ENCODE data around the gene NTF4.
"Not testable (repeated sequence)": the region's sequence is repeated elsewhere in the genome, so short reads cannot be mapped to it uniquely, and the experiment has no call there.

NTF4 gene

DNA sequence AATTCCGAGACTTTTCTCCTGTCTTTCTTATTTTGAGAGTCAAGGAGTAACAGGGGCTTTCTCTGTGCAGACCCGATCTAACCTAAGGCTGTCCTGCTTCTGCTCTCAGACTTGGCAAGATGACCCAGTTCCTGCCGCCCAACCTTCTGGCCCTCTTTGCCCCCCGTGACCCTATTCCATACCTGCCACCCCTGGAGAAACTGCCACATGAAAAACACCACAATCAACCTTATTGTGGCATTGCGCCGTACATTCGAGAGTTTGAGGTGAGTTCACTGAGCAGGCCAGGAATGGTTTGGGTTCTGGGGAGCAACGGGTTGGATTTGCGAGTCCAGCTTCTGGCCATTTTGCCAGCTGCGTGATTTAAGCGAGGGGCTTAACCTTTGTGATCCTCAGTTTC, 21.7 kb upstream of the NTF4 start:
- no peak for FAIRE-seq

DNA sequence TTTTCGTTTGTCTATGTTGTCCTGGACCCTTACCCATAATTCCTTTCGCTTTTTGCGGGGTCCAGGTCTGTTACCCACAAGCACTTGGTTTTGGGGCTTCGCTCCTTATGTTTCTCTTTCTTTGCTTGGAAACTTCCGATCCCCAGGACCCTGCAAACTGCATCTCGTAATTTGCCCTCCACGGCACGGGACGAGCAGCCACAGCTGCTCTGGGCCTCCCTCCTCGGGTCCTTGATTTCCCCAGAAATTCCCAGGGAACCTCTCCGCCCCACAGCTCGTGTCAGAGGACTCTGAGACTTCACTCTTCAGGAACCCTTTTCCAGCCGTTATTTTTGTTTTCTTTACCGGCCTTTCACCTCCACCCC, 21.2 kb upstream of the NTF4 start:
- FAIRE-seq, result no peak

DNA sequence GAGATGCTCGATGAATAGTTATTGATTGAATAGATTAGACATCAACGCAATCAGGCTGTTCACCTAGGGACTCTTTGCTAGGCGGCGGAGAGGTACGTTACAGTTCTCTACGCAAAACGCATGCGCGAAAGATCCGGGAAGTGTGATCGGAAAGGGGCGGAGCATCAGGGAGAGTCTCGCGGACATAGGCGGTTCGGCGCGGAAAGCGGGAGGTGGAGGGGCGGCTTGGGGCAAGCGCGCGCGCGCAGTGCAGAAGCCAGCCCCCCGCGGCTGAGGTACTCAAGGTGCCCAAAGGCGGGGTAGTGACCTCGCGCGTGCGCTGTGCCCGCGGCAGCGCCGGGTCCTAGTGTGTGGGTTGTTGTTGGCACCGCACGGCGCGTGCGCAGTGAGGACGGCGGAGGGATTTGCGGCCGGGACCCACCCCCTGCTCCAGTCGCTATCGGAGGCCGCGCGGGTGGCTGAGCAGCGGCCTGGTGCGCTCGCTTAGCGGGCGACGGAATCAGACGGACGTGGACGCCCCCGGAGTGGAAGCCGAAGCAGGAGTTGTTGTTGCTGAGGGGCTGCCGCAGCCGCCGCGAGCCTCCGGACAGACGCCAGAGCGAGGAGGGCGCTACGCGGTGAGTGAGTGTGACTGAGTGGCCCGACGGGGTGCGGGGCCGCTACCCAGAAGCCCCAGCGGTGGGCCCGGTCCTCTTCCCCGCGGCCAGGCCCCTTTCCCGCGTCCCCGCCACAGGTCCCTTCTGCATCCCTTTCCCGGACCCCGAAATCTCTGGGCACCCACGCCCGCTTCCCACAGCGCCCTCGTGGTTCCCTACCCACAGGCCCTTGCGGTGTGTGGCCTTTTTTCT, 20.6 kb upstream of the NTF4 start, which contains the start of gene SNRNP70:
TSS of gene SNRNP70 (plus strand) at position 432 of the 848 bp plus-strand sequence. CDS start 964 bp downstream, outside the sequence.
- peak; percentile 91 for FAIRE-seq

DNA sequence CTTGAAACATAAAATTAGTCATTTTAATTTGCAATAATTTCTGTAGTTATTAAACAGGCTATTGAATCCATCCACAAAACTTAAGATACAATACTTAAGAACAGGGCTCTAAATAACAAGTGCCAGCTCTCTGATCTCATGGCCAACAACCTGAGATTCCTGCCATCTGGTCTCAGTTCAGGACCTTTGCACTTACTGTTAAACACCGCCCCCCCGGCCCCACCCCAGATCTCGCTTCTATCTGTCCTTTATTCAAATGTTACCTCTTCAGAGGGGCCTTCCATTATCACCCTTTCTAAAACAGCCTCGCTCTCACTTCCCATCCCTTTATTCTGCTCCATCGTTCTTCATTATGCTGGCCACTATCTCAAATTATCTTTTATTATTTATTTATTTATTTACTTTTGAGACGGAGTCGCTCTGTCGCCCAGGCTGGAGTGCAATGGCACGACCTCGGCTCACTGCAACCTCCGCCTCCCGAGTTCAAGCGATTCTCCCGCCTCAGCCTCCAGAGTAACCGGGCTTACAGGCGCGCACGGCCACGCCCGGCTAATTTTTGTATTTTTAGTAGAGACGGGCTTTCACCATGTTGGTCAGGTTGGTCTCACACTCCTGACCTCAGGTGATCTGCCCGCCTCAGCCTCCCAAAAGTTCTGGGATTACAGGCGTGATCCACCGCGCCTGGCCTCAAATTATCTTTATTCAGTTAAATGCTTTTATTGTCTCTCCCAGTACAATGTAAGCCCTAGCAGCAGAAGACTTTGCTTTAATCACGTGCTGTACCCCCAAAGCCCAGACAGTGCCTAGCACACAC, 19.8 kb upstream of the NTF4 start:
- no peak for FAIRE-seq

DNA sequence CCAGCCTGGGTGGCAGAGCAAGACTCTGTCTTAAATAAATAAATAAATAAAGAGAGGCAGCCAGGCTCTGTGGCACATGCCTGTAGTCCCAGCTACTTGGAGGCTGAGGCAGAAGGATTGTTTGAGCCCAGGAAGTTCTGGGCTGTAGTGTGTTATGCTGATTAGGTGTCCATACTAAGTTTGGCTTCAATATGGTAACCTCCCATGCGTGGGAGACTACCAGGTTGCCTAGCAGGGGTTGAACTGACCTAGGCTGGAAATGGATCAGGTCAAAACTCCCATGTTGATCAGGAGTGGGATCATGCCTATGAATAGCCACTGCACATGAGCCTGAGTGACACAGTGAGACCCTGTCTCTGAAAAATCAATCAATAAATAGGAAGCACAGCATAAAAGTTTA, 16.7 kb upstream of the NTF4 start:
- no peak for FAIRE-seq

DNA sequence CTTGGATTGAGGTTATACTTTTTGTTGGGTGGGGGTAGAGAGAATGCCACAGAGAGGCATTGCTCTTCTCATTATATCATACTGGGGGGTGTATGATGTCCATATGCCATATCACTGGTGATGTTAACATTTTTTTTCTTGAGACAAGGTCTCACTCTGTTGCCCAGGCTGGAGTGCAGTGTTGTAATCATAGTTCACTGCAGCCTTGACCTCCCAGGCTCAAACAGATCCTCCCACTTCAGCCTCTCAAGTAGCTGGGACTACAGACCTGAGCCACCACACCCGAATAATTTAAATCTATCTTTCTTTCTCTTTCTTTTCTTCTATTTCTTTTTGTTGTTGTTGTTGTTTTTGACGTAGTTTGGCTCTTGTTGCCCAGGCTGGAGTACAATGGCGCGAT, 15.8 kb upstream of the NTF4 start:
- no peak for FAIRE-seq

DNA sequence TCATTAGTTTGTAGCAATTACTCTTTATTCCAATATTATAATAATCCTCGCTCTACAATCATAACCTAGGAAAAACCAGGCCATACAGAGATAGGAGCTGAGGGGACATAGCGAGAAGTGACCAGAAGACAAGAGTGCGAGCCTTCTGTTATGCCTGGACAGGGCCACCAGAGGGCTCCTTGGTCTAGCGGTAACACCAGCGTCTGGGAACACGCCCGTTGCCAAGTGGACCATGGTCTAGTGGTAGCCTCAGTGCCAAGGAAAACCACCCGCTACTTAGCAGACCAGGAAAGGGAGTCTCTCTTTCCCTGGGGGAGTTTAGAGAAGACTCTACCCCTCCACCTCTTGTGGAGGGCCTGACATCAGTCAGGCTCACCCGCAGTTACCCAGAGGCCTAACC, 10.3 kb upstream of the NTF4 start:
- FAIRE-seq, result not testable (repeated sequence)

DNA sequence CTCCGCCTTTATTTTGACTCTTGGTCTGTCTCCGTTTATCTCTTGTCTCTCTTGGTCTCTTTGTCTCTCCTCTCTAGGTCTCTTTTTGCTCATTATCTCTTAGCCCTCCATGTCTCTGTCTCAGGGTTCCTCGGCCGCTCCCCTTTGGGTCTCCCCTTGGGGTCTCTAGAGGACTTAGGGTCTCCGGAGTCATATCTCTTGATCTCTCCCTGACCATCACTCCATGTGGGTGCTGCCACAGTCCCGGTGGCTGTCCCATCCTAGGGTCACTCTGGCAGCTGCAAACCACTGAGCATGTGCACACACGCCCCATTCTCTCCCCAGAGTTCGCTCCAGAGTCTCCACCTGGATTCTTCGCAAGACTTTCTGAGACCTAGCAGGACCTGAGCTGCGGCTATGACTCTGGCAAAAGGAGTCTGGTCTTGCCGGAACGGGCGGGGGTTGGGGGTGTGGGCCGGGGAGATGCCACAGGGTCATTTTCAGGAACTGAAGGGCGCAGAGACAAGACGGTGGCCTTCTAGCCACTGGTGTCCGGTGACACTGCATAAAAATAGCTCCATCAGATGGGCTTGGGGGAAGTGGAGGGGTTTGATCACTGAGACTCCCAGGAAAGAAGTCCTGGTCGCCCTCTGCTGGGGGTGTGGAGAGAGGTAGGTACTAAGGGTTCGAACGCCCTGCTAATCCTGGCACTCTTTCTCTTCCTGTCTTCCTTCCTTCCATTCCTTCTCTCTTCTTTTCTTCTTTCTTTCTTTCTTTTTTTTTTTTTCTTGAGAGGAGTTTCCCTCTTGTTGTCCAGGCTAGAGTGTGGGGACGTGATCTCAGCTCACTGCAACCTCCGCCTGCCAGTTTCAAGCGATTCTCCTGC, 9.1 kb upstream of the NTF4 start:
- FAIRE-seq, result no peak

DNA sequence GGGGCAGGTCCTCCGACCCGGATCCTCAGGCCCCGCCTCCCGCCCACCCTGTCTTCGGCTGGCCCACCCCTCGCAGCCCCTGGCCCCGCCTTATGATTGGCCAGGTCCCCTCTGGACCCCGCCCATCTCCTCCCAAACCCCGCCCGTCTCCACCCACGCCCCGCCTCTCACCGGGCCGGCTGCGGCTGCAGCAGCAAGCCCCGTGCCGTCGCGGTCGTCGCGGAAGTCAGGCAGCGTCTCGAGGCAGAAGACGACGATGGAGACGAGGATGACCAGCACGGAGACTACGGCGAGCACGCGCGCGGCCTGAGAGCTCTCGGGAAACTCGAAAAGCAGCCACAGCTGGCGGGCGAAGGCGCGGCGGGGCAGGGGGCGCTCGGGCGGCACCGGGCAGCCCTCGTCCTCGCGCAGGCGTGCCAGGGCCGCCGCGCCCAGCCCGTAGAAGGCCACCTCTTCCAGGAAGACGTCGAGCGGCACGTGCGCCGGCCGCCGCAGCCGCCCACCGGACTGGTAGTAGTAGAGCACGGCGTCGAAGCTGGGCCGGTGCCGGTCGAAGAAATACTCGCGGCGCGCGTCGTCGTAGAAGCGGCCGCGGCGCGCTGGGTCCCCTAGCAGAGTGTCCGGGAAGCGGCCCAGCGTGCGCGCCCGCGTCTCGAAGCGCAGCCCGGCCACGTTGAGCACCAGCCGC, 7.4 kb upstream of the NTF4 start:
- no peak for FAIRE-seq

DNA sequence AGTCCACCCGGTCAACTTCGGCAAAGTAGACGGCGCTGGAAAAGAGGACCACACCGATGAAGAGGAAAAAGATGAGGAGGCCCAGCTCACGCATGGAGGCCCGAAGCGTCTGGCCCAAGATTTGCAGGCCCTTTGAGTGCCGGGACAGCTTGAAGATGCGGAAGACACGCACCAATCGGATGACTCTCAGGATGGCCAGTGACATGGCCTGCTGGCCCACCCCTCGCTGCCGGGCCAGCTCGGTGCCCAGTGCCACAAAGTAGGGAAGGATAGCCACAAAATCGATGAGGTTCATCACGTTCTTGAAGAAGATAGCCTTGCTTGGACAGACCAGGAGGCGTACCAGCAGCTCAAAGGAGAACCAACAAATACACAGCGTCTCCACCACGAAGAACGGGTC, 5.8 kb upstream of the NTF4 start:
- FAIRE-seq, result no peak

DNA sequence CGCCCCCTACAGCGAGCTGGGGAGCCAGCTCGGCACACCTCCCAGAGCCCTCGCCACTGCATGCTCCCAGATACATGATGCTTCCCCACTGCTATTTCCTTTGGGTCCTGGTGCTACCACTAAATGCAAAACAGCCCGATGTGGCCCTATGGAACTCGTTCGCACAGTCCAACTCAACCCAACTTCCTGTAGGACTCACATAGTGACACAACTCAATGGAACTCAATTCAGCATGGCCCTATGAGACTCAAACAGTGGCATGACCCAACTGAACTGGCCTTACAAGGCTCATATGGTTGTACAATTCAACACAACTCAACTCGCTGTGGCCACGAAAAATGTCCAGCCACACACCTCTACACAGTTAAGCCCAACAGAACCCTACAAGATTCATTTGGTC, 4.4 kb upstream of the NTF4 start:
- no peak for FAIRE-seq

DNA sequence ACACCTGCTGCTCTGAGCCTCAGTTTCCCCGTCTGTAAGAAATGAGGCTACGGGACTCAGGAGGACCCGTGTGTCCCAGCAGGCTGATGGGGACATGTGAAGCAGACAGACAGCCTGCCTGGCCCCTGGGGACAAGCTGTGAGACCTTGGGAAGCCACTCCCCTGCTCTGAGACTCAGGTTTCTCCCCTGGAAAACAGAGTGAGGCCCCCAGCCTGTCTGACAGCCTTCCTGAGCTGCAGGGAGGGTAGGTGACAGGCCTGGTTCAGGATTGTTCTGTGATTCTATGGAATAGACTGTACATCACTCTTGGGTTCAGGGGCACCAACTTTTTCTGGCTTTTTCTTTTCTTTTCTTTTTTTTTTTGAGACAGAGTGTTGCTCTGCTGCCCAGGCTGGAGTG, 2.9 kb upstream of the NTF4 start:
- no peak for FAIRE-seq

DNA sequence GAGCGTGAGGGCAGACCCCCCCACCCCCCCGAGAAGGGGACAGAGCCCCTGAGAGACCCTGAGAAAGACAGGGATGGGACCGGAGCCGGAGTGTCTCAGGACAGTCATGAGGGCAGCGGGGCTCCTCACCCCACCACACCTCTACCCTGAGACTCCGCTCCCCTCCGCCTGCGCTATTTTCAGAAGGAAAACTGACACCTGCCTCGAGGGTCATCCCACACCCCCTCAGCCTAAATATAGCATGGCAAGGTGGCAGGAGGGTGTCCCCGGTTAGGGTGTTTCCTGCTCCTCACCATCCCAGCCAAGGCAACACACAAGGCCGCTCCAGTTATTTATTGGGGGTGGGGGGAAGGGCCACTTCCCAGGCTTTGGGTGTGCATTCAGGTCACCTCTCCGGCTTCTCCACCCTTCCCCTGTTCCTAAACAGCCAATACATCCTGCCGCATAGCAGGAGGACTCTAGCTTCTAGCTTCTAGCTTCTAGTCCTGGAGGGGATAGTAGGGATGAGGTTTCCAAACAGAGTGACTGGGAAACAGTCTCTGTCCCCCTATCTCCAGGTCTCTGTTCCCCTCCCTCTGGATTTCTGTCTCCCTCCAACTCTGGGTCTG, 1.4 kb upstream of the NTF4 start:
- FAIRE-seq, result no peak

DNA sequence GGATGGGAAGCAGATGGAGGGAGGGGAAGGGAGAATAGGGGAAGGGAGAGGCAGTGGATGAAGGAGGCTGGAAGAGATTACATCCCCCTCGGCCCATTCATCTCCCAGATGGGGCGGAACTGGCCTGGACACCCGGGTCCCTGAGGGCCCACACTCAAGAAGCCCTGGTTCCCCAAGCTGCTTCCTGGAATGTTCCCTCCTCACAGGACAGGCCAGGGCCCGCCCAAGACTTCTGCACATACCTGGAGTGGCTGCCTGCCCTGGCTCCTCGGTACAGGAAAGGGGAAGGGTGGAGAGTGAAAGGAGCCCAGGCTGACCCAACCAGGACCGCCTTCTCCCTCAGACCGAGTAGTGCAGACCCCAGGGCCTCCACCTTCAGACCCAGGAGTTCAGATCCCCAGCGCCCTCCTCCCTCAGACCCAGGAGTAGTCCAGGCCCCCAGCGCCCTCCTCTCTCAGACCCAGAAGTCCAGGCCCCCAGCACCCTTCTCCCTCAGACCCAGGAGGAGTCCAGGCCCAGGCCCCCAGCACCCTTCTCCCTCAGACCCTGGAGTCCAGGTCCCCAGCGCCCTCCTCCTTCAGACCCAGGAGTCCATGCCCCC, 489 bp downstream of the NTF4 start:
- FAIRE-seq, result no peak

DNA sequence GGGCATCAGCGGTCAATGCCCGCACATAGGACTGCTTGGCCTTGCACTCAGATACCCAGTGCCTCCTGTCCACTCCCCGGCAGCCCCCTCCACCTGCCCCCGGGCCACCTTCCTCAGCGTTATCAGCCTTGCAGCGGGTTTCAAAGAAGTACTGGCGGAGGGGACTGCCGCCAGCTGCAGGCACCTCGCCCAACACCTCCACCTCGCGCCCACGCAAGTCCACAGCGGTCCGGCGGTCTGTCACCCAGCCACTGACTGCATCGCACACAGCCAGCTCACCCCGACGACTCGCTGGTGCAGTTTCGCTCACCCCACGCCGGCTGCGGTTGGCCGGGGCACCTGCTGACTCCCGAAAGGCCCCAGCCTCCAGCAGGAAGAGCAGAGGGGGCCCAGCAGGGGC, 3.2 kb downstream of the NTF4 start:
- no peak for FAIRE-seq

DNA sequence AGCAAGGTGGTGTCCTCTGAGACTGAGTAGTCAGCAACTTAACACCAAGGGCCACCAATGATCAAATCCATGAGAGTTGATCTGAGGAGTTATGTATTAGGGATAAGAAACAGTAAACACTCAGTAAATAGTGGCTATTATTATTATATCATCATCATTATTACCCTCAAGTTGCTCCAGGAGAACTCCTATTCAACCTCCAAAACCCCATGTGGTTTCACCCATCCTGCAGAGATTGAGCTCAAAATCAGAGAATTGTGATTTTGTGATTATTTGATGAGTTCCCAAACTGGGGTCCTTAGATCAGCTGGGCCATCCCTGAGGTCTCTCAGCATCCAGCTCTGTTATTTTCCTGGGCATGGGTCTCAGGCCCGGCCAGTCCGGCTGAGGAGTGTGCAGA, 3.6 kb downstream of the NTF4 start:
- no peak for FAIRE-seq

DNA sequence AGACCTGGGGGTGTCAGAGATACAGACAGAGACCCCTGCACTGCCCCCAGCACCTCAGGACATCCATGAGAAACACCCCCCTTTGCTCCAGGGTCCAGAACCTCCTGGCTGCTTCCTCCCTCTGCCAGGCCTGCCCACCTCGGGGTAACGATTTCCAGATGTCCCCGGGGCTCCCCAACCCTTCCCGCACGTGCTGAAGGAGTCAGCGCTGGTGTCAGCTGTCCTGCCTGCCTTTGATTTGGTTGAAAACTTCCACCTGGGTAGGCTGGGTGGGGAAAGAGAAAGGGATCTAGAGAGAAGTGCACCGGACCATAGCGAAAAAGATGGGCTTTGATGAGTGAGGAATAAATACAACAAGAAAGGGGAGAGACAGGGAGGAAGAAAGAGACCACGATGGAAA, 5.6 kb downstream of the NTF4 start:
- FAIRE-seq, result no peak

DNA sequence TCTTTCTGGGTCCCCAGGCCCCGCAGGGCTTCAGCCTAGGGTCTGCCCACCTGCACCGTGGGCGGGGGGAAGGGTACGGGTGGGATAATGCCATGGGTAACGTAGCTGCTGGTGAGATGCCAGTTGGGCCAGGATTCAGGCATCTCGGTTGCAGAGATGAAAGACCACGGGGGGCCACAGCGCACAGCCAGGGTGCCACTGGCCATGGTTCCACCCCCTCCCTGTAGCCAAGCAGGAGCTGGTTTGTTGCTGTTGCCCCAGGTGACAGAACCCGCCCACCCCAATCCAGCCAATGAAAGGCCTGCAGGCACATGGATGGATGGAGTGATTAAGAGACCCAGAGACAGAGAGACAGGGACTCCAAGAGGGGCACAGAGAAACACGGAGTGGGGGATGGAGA, 6.1 kb downstream of the NTF4 start:
- FAIRE-seq, result no peak

DNA sequence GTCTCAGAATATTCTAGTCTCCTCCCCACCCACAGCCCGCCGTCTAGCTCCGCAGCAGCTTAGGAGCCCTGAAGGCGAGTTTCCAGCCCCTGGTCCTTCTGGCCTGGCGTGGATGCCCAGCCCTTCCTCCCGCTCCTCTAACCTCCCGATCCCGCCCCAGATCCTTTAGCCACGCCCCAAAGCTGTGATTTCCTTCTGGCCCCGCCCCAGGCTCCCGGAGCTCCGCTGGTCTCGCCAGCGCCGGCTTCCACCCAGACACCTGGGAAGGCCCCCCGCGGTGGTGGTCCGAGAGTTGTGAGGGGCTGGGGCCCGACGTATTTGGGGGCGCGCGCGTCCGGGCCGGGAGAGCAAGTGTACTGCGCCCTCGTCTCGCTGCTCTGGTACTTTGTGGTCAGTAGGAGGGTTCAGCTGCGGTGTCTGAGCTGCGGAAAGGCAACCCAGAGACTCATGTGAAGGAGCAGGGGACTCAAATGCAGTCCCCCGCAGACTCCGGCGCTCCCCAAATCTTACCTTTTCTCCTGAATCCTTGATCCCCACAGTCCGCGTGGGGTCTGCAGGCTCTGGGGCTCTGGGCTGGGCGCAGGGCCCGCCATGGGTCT, 6.9 kb downstream of the NTF4 start, which contains the start of gene CGB7:
TSS of gene CGB7 (minus strand) at position 114 of the 599 bp plus-strand sequence. CDS start 2,374 bp downstream, outside the sequence.
- FAIRE-seq, result no peak

DNA sequence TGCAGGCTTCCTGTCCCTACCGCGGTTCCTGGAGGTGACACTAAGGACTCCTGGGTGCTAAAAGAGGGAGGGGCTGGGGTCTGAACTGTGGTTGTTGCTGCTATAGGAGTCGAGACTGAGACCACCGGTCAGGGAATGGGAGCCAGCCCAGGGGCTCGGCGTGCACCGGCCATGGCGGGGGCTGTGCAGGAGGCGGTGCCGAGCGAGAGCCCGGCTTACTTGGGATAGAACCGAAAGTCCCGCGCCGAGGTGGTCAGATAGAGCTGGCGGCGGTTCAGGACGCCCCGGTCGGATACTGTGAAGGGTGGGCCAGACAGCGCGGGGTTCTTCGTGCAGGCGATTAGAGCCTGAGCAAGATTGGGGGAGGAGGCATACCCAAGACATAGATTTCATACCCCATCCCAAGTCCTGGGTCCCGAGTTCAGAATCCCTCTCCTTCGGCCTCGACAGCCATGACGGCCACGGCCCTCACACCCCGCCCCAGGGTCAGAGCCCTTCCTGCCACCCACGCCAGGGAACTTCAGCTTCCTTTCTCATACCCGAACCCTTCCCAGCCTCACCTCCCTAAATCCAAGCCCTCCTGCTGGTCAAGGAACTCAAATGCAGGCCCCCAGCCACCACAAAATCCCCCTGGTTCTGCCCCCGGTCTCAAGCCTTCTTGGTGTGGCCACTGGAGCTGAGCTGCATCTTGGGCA, 7.6 kb downstream of the NTF4 start:
- not testable (repeated sequence) for FAIRE-seq
